ENCODE results near the gene MATK. TPM values are rescaled to one million over a fixed set of nuclear protein-coding genes. Genes with fewer than 3 reads are reported as not detected.

MATK gene
- total and polyA plus RNA-seq, 10 of the 15 experiments (the other 5 are each of a cell fraction or from before 2014, with no cell fraction given), result 0.24 to 2.2 (median 1.1) TPM; not detected in 2

- BruUV-seq (replicated peaks), result no TSS peak
- TF ChIP-seq NFIC (IDR thresholded peaks at IDR 0.05; ENCODE audit: low read depth, low read length), result no peak
- TF ChIP-seq BHLHE40 (IDR thresholded peaks at IDR 0.05; ENCODE audit: borderline replicate concordance in 1 of 2, low read depth in 2 of 2, low read length in 1 of 2), result no peak
- no peak for TF ChIP-seq ASH2L (IDR thresholded peaks at IDR 0.05; ENCODE audit: borderline replicate concordance, low read depth)
- TF ChIP-seq FOS (IDR thresholded peaks at IDR 0.05; ENCODE audit: borderline replicate concordance, extremely low read depth, insufficient read length), result no peak
- TF ChIP-seq CHD4 (IDR thresholded peaks at IDR 0.05), result no peak
- no peak for TF ChIP-seq IRF4 (IDR thresholded peaks at IDR 0.05; ENCODE audit: low read depth, low read length)
- TF ChIP-seq, protein P1, sequence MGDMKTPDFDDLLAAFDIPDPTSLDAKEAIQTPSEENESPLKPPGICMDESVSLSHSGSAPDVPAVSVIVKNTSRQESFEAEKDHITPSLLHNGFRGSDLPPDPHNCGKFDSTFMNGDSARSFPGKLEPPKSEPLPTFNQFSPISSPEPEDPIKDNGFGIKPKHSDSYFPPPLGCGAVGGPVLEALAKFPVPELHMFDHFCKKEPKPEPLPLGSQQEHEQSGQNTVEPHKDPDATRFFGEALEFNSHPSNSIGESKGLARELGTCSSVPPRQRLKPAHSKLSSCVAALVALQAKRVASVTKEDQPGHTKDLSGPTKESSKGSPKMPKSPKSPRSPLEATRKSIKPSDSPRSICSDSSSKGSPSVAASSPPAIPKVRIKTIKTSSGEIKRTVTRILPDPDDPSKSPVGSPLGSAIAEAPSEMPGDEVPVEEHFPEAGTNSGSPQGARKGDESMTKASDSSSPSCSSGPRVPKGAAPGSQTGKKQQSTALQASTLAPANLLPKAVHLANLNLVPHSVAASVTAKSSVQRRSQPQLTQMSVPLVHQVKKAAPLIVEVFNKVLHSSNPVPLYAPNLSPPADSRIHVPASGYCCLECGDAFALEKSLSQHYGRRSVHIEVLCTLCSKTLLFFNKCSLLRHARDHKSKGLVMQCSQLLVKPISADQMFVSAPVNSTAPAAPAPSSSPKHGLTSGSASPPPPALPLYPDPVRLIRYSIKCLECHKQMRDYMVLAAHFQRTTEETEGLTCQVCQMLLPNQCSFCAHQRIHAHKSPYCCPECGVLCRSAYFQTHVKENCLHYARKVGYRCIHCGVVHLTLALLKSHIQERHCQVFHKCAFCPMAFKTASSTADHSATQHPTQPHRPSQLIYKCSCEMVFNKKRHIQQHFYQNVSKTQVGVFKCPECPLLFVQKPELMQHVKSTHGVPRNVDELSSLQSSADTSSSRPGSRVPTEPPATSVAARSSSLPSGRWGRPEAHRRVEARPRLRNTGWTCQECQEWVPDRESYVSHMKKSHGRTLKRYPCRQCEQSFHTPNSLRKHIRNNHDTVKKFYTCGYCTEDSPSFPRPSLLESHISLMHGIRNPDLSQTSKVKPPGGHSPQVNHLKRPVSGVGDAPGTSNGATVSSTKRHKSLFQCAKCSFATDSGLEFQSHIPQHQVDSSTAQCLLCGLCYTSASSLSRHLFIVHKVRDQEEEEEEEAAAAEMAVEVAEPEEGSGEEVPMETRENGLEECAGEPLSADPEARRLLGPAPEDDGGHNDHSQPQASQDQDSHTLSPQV (IDR thresholded peaks at IDR 0.05), result no peak
- no peak for TF ChIP-seq ZNF24 (IDR thresholded peaks at IDR 0.05)
- no peak for TF ChIP-seq ATF7 (IDR thresholded peaks at IDR 0.05; ENCODE audit: low read depth)
- TF ChIP-seq MTA3 (IDR thresholded peaks at IDR 0.05; ENCODE audit: borderline replicate concordance, low read length), result no peak
- TF ChIP-seq SRF (IDR thresholded peaks at IDR 0.05; ENCODE audit: low read depth in 2 of 2, low read length in 2 of 2), result no peak
- TF ChIP-seq, protein P2, sequence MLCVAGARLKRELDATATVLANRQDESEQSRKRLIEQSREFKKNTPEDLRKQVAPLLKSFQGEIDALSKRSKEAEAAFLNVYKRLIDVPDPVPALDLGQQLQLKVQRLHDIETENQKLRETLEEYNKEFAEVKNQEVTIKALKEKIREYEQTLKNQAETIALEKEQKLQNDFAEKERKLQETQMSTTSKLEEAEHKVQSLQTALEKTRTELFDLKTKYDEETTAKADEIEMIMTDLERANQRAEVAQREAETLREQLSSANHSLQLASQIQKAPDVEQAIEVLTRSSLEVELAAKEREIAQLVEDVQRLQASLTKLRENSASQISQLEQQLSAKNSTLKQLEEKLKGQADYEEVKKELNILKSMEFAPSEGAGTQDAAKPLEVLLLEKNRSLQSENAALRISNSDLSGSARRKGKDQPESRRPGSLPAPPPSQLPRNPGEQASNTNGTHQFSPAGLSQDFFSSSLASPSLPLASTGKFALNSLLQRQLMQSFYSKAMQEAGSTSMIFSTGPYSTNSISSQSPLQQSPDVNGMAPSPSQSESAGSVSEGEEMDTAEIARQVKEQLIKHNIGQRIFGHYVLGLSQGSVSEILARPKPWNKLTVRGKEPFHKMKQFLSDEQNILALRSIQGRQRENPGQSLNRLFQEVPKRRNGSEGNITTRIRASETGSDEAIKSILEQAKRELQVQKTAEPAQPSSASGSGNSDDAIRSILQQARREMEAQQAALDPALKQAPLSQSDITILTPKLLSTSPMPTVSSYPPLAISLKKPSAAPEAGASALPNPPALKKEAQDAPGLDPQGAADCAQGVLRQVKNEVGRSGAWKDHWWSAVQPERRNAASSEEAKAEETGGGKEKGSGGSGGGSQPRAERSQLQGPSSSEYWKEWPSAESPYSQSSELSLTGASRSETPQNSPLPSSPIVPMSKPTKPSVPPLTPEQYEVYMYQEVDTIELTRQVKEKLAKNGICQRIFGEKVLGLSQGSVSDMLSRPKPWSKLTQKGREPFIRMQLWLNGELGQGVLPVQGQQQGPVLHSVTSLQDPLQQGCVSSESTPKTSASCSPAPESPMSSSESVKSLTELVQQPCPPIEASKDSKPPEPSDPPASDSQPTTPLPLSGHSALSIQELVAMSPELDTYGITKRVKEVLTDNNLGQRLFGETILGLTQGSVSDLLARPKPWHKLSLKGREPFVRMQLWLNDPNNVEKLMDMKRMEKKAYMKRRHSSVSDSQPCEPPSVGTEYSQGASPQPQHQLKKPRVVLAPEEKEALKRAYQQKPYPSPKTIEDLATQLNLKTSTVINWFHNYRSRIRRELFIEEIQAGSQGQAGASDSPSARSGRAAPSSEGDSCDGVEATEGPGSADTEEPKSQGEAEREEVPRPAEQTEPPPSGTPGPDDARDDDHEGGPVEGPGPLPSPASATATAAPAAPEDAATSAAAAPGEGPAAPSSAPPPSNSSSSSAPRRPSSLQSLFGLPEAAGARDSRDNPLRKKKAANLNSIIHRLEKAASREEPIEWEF (IDR thresholded peaks at IDR 0.05; ENCODE audit: insufficient replicate concordance, low read depth, low read length), result no peak
- no peak for TF ChIP-seq CBX3 (IDR thresholded peaks at IDR 0.05; ENCODE audit: borderline replicate concordance, low read depth)
Observed at GRCh38 chr19:3776479-3777040, 9.6 kb downstream of the MATK start.

More at GRCh38 chr19:3776479-3777040, 9.6 kb downstream of the MATK start:
- no peak for DNase-seq (ENCODE audit: low read depth, low spot score)
- SMC1A ChIA-PET (ENCODE audit: uncharacterized antibody, unreplicated experiment), result no interaction called here
- intact Hi-C loops (cut with micrococcal nuclease; ENCODE audit: unreplicated experiment), result no loop called here
- Histone ChIP-seq H3K9me3 (replicated peaks; ENCODE audit: control insufficient read depth, insufficient read depth, low read length) (no peaks in the 10 kb centered on the region; the same call in 2 of the 3 replicates), H4K20me1 (ENCODE audit: control insufficient read depth, insufficient read depth) (no peaks in the 10 kb centered on the region), H2AFZ (ENCODE audit: control insufficient read depth, low read depth, low read length) (no peak overlapping the region), H3K4me1 (ENCODE audit: control insufficient read depth, insufficient read depth, low read length) (no peaks in the 10 kb centered on the region), H3K4me2 (ENCODE audit: control insufficient read depth, insufficient read depth) (no peak overlapping the region), H3K36me3 (ENCODE audit: control insufficient read depth in 2 of 2, insufficient read depth in 2 of 2, low read length in 1 of 2) (no peaks in the 10 kb centered on the region), H3K27ac (ENCODE audit: control insufficient read depth, insufficient read depth) (no peak overlapping the region), H3K79me2 (ENCODE audit: control insufficient read depth, insufficient read depth, low read length) (no peaks in the 10 kb centered on the region), H3K9ac (ENCODE audit: control insufficient read depth, insufficient read depth, low read length) (no peak overlapping the region), H3K27me3 (replicated peaks in 1 of 2; ENCODE audit: control insufficient read depth in 2 of 2, insufficient read depth in 2 of 2, low read length in 1 of 2) (no peaks in the 10 kb centered on the region), H3K4me3 (no peak overlapping the region)
- CTCF ChIA-PET, result no interaction called here
- no peak for FAIRE-seq
- 44% methylated on average over 1 of the region's 1 CpG for WGBS (ENCODE audit: insufficient coverage, insufficient replicate concordance, low lambda C conversion rate, missing lambda C conversion rate)
- RAD21 ChIA-PET (ENCODE audit: unreplicated experiment), result no interaction called here
- in situ Hi-C loops (cut with MboI), result no loop called here
- no peak for ATAC-seq
- POLR2A ChIA-PET, result no interaction called here

All from GM12878 (cell line).